ENCODE results near the gene FAAP100.

FAAP100 gene

GRCh38 chr17:81553018-81553615 lies 964 bp upstream of the FAAP100 start:
- no peak for FAIRE-seq

- no peak for FAIRE-seq
Observed at GRCh38 chr17:81551458-81552243, 502 bp downstream of the FAAP100 start.

DNA sequence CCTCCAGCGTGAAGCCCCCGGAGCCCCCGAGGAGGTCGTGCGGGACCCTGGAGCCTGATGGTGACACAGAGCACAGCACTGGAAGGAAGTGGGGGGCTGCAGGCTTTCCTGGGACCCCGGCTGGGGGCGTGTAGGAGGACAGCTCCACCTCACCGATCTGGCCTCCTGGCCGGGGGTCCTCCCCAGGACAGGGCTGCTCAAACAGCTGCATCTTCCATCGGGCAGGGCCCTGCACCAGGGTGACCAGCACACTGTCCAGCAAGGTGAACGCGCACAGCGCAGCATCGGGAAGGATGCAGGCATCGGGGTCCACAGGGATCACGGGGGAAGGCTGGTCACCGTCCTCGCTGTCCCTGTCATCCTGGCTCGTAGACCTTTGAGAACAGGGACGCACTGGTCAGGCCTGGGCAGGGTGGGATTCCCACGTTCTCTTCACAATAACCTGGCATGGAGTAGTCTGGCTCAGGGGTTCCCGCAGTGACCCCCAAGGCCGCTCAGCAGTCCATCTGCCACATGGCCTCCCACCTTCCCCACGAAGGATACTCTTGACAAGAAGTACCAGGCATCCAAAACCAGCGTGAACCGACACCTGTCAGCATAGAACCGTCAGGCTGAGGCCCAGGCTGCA lies 1.2 kb downstream of the FAAP100 start:
- FAIRE-seq: no peak

GRCh38 chr17:81550285-81550684 lies 1.9 kb downstream of the FAAP100 start:
- no peak for FAIRE-seq

DNA sequence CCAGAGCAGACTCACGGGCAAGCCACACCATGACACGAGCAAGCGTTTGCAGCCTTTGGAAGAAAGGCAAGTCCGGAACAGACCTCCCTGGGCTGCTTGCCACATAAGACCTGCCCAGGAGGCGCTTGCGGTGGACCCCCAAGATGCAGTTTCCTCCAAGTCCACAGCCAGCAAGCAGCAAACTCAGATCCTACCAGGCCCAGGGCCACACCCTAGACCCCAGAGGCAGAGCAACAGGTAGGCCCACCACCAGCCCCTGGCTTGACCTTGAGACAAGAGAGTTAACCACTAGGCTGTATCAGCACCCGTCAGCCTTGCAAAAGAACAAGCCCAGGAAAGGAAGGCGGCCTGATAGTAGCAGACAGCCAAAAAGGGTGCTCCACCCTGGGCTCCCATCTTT lies 2.3 kb downstream of the FAAP100 start:
- no peak for FAIRE-seq

- FAIRE-seq: no peak
Observed at GRCh38 chr17:81549031-81549557, 3.1 kb downstream of the FAAP100 start.

DNA sequence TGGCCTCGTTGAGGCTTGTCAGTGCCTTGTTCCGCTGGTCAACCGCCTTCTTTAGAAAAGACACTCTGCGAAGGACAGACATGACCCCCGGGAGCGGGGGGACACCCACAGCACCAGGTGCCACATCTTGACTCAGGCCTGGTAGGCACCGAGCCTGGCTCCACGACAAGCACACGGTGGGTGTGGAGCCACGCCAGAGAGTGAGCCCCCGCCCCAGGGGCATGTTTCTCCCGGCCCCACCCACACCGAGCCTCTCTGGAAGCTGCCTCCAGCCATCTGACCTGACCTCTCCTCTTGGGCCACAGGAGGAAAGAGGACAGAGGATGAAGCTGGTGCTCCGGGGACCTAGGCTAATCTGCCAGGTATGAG lies 4.6 kb downstream of the FAAP100 start:
- FAIRE-seq: no peak

DNA sequence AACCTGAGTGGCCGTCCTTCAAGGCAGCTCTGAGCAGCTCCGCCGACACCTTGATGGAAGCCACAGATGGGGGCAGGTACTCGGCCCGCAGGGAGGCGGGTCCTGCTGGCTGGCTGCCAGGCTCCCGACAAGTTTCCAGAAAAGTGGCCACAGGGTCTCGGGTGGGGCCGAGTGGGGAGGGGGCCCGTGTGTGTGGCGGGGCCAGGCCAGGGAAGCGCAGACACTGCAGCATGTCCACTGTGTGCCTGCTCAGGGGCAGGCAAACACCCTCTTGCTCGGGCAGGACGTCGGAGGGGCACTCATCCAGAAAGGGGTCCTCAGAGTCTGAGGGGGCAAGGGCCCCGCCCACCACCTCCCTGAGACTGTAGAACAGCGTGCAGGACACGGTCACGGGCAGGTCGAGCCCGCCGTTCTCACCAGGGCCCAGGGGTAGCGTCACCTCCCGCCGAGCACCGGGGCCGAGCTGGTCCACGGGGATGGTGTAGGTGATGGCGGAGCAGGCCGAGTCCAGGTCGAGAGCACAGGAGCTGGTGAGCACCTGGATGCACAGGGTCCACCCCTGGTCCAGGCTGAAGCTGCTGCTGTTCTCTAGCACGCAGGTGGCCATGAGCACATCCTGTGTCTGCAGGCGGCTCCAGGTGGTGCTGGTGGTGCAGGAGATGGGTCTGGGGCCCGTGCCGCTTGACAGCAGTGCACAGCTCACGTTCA lies 5.1 kb downstream of the FAAP100 start:
- no peak for FAIRE-seq

GRCh38 chr17:81545160-81545949 lies 6.8 kb downstream of the FAAP100 start:
- no peak for FAIRE-seq

DNA sequence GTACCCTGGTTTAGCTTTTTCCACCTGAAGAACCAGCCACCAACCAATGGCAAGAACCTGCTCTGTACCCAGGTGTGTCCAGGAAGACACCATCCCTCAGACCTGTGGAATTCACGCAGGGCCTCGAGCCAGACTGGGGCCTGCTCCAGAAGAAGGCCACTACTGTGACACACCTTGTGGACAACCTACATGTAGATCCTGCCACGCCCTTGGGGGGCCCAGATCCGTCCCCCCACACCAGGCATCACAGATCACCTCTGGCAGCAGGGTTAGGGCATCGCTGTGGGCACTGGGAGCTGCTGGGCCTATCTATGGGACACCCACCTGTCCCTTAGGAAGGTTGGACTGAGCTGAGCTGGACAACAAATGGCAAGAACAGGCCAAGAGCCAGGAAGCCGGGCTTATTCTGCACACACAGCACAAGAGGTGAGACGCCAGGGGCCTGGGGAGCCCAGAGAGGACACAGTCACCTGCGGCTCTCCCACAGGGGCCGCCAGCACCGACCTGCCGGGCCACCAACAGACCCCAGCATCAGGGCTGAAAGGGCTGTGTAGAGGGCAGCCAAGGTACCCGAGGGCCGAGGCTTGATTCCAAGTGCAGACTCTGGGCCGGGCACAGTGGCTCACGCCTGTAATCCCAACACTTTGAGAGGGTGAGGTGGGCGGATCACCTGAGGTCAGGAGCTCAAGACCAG lies 7.7 kb downstream of the FAAP100 start:
- FAIRE-seq: no peak

- no peak for FAIRE-seq
Observed at GRCh38 chr17:81543756-81544155, 8.4 kb downstream of the FAAP100 start.

DNA sequence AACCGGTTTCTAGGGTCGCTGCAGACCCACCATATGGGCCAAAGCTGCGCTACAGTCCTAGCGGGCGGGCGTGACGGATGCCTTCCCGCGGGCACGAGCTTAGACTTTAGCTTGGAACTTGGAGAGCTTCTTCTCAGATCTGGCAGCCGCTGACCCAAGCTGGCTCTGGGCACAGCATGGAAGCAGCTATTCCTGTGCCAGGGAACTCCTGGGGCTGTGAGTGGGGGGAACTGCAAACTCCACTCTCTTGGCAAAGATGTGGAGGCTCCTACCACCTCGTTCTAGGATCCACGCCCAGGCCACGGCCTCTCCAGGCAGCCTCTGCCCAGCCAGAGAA lies 8.8 kb downstream of the FAAP100 start:
- no peak for FAIRE-seq

DNA sequence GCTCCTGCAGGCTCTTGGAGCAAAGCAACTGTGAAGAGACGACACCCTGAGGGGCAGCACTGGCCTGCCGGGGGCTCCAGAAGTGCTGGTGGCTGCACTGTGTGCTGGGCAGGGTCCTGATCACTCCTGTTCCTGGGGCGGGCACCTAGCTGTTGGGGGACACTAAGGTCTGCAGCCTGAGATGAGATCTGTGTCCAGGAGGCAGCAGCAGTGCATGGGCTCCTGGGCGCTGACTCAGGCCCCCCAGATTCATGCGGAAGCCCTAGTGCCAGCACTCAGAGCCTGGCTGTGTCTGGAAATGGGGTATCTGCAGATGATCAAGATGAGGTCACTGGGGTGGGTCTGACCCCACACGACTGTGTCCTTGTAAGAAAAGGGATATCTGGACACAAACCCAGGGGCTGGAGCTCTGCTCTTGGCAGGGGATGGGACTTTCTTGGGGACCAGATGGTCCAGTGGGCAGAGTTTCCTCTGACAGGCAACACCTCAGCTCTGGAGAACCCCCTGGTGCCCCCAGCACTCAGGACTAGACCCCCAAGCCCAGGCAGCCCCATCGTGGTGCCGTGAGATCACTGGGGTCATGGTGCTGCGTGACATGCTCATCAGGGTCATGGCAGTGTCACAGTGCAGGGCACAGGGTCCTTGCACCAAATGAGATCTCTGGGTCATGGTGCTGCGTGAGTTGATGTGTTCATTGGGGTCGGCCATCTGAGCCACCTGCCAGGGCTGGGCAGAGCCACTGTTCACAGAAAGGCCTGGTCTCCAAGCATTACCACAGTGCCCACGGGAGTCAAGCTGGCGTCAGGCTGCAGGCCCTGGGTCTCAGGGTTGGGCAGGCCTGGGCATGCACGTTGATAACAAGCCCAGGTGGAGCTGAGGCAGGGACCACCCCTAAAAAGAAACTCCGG lies 9.5 kb downstream of the FAAP100 start:
- no peak for FAIRE-seq

DNA sequence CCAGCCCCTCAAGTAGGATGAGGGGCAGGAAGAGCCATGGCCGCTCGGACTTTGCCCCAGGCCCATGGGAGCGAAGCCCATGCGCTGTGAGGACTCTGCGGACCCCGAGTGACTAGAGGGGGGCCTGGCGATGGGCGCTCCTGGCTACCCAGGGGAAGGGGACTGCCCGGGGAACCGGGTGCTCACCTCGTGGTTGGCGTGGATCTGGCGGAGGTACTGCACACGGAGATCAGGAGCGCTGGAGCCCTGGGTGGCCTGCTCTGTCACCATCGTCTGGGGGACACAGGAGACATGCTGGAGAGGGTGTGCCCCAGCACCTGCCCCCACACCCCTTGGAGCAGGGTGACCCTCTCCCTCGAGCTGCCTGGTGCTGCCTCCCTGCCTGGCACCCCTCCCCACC lies 11.0 kb downstream of the FAAP100 start:
- no peak for FAIRE-seq

DNA sequence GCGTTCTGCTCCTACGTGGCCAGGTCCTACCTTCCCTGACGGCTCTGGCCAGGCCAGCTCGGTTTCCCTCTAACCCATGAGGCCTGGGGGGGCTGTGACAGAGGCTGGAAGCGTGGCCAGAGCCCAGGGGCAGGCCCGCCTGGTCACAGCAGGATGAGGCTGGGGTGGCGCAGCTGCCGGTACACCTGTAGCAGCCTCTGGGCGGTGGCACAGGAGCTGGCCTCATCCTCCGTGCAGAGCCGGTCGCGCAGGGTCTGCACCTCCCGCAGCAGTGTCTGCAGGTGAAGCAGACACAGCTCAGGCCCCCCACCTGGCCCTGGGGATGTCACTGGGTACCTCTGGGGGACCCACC lies 11.5 kb downstream of the FAAP100 start:
- FAIRE-seq: no peak

GRCh38 chr17:81539961-81540675 lies 12.0 kb downstream of the FAAP100 start:
- FAIRE-seq: no peak

DNA sequence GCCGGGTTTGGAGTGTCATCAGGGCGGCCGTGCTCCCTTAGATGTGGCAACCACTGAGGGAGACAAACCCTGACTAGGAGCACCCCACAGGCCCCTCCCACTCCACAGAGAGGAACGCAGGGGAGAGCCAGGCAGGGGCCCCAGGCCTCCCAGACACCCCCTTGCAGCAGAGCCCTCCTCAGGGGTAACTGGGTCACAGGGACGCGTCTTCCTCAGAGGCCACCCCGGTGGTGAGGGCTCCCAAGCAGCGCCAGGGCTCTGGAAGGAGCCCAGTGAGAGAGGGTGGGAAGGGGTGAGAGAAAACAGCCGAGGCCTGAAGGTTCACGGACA lies 12.6 kb downstream of the FAAP100 start:
- FAIRE-seq: no peak

- no peak for FAIRE-seq
Observed at GRCh38 chr17:81538651-81539570, 13.2 kb downstream of the FAAP100 start.

GRCh38 chr17:81537856-81538555 lies 14.1 kb downstream of the FAAP100 start:
- no peak for FAIRE-seq

Measured in endometrium (tissue), 2 donors.